WTC11 (cell line): Measurements from ENCODE around the gene TMEM150A. TPM values are rescaled to one million over a fixed set of nuclear protein-coding genes. Genes with fewer than 3 reads are reported as not detected.

Source experiments
- ATAC-seq: fragments of 200-7000 bp; cut with Tn5 transposase; 2 replicates; pipeline ENCODE4 v1.10.0; 2021; ENCODE audit warnings: mild to moderate bottlenecking, moderate library complexity
- CTCF ChIA-PET: fragments of 300-600 bp; sonication (Branson Sonifier 250); formaldehyde crosslinking; loops from one replicate; lab custom pipeline; 2021; ENCODE audit warnings: antibody characterized with exemption; lab: Charles Lee
- POLR2A ChIA-PET: fragments of 350-600 bp; sonication (Branson Sonifier 250); formaldehyde crosslinking; loops from one replicate; lab custom pipeline; 2021; ENCODE audit warnings: antibody characterized with exemption; lab: Charles Lee
- DNase-seq: peaks from one replicate; pipeline ENCODE4 v3.0.0; 2021; ENCODE audit warnings: low spot score
- H3K27ac Mint-ChIP-seq: 2 replicates; pipeline ENCODE4 v1.8.0; 2021; ENCODE audit warnings: mixed read lengths
- H3K27me3 Mint-ChIP-seq: 2 replicates; pipeline ENCODE4 v1.8.0; 2021; ENCODE audit warnings: low read depth, mild to moderate bottlenecking, moderate library complexity, mixed read lengths
- H3K36me3 Mint-ChIP-seq: 2 replicates; pipeline ENCODE4 v1.8.0; 2021; ENCODE audit warnings: mixed read lengths
- H3K4me1 Mint-ChIP-seq: 2 replicates; pipeline ENCODE4 v1.8.0; 2022; ENCODE audit warnings: mixed read lengths
- H3K4me3 Mint-ChIP-seq: 2 replicates; pipeline ENCODE4 v1.8.0; 2021; ENCODE audit warnings: mild to moderate bottlenecking, moderate library complexity, mixed read lengths
- H3K9me3 Mint-ChIP-seq: 2 replicates; pipeline ENCODE4 v1.8.0; 2021; ENCODE audit warnings: mixed read lengths
- ARID4B ChIP-seq: sonication (generic); formaldehyde crosslinking; IDR thresholded peaks from 2 replicates; pipeline ENCODE4 v1.8.0; 2023; ENCODE audit warnings: missing genetic modification reagents, mild to moderate bottlenecking, borderline replicate concordance
- ATF1 ChIP-seq: sonication (generic); formaldehyde crosslinking; IDR thresholded peaks from 2 replicates; pipeline ENCODE4 v1.8.1; 2023; ENCODE audit warnings: mild to moderate bottlenecking, moderate library complexity, missing genetic modification reagents
- ATF3 ChIP-seq: sonication (generic); formaldehyde crosslinking; conservative IDR thresholded peaks from 2 replicates; pipeline ENCODE4 v1.8.1; 2022; ENCODE audit warnings: mild to moderate bottlenecking, missing genetic modification reagents
- ATF6 ChIP-seq: sonication (generic); formaldehyde crosslinking; IDR thresholded peaks from 2 replicates; pipeline ENCODE4 v1.8.1; 2023; ENCODE audit warnings: mild to moderate bottlenecking, missing genetic modification reagents
- CBFB ChIP-seq: sonication (generic); formaldehyde crosslinking; IDR thresholded peaks from 2 replicates; pipeline ENCODE4 v1.8.1; 2022; ENCODE audit warnings: mild to moderate bottlenecking, low read depth, missing genetic modification reagents
- CTCF ChIP-seq: fragments of 200-600 bp; IDR thresholded peaks from 2 replicates; pipeline ENCODE4 v1.8.0; 2022; ENCODE audit warnings: antibody characterized with exemption
- E2F4 ChIP-seq: sonication (generic); formaldehyde crosslinking; IDR thresholded peaks from 2 replicates; pipeline ENCODE4 v1.8.1; 2022; ENCODE audit warnings: low read depth, mild to moderate bottlenecking, moderate library complexity, missing genetic modification reagents, borderline replicate concordance
- EMX1 ChIP-seq: fragments of 250-450 bp; sonication (Bioruptor Pico); IDR thresholded peaks from 2 replicates; pipeline ENCODE4 v1.8.0; 2021; ENCODE audit warnings: mild to moderate bottlenecking
- GABPB1 ChIP-seq: sonication (generic); formaldehyde crosslinking; IDR thresholded peaks from 2 replicates; pipeline ENCODE4 v1.8.1; 2023; ENCODE audit warnings: mild to moderate bottlenecking, missing genetic modification reagents
- GRHL2 ChIP-seq: fragments of 250-450 bp; sonication (Bioruptor Pico); IDR thresholded peaks from 2 replicates; pipeline ENCODE4 v1.8.0; 2022; ENCODE audit warnings: mild to moderate bottlenecking, moderate library complexity; ENCODE audit not compliant: insufficient replicate concordance, severe bottlenecking
- KAT7 ChIP-seq: sonication (generic); formaldehyde crosslinking; IDR thresholded peaks from 2 replicates; pipeline ENCODE4 v1.8.1; 2023; ENCODE audit warnings: missing genetic modification reagents, mild to moderate bottlenecking, borderline replicate concordance
- NFYB ChIP-seq: sonication (generic); formaldehyde crosslinking; conservative IDR thresholded peaks from 2 replicates; pipeline ENCODE4 v1.8.0; 2022; ENCODE audit warnings: low read depth, missing genetic modification reagents
- NR2C2 ChIP-seq: sonication (generic); formaldehyde crosslinking; IDR thresholded peaks from 2 replicates; pipeline ENCODE4 v1.8.0; 2022; ENCODE audit warnings: mild to moderate bottlenecking, missing genetic modification reagents
- SOX15 ChIP-seq: fragments of 250-450 bp; sonication (Bioruptor Pico); IDR thresholded peaks from 2 replicates; pipeline ENCODE4 v1.9.0; 2021; ENCODE audit warnings: mild to moderate bottlenecking
- SP1 ChIP-seq: sonication (generic); formaldehyde crosslinking; conservative IDR thresholded peaks from 2 replicates; pipeline ENCODE4 v1.8.1; 2022; ENCODE audit warnings: missing genetic modification reagents
- TEAD4 ChIP-seq: sonication (generic); formaldehyde crosslinking; IDR thresholded peaks from 2 replicates; pipeline ENCODE4 v1.8.0; 2022; ENCODE audit warnings: mild to moderate bottlenecking, missing genetic modification reagents
- ZMAT4 ChIP-seq: fragments of 250-450 bp; sonication (Bioruptor Pico); IDR thresholded peaks from 2 replicates; pipeline ENCODE4 v1.9.0; 2021; ENCODE audit warnings: mild to moderate bottlenecking
- ZNF232 ChIP-seq: sonication (generic); formaldehyde crosslinking; IDR thresholded peaks from 2 replicates; pipeline ENCODE4 v1.8.0; 2022; ENCODE audit warnings: mild to moderate bottlenecking, missing genetic modification reagents
- ZNF671 ChIP-seq: fragments of 250-450 bp; sonication (Bioruptor Pico); IDR thresholded peaks from 2 replicates; pipeline ENCODE4 v1.8.0; 2021; ENCODE audit warnings: mild to moderate bottlenecking
- total RNA-seq: library from RNA; stranded (reverse); gene quantifications from 3 replicates; pipeline ENCODE4 v1.2.3, GENCODE V29; 2021
- TF ChIP-seq, protein P1 (sequence below): fragments of 250-450 bp; sonication (Bioruptor Pico); IDR thresholded peaks from 2 replicates; pipeline ENCODE4 v2.1.2; 2022; ENCODE audit warnings: mild to moderate bottlenecking, moderate library complexity
- TF ChIP-seq, protein P2 (sequence below): sonication (generic); formaldehyde crosslinking; IDR thresholded peaks from 2 replicates; pipeline ENCODE4 v1.8.1; 2022; ENCODE audit warnings: mild to moderate bottlenecking, missing genetic modification reagents, moderate library complexity, borderline replicate concordance

TMEM150A gene
- total RNA-seq, 1 experiment from 2014 or later = 20.9 TPM

DNA sequence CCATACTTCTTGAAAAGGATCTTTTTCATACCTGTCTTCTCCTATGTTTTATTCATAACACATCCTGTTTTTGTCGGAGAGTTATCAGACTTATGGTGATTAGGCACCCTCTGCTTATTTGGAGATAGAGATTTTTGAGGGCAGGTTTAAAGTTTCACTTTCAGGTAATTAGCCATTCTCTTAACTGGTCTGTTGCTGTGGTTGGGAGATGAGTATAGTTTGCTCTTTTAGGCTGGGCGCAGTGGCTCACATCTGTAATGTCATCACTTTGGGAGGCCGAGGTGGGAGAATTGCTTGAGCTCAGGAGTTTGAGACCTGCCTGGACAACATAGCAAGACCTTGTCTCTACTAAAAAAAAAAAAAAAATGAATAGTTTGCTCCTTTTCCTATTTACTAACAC is 40.2 kb upstream of the TMEM150A start:
- H3K36me3 Mint-ChIP-seq = peaks cover 81% of the 10 kb centered on the region
- CTCF ChIA-PET = no interaction called here

GRCh38 chr2:85635636-85636035 is 33.1 kb upstream of the TMEM150A start:
- ATAC-seq (no peak), DNase-seq (no peak)
- POLR2A ChIA-PET = interaction anchor here (0.7 kb wide), 1 partner anchor 155 kb away, joined by 3 read pairs; no protein-coding TSS in a partner anchor
- Mint-ChIP-seq H3K27me3 (no peaks in the 10 kb centered on the region), H3K36me3 (peaks cover 68% of the 10 kb centered on the region), H3K4me3 (no peak overlapping the region), H3K4me1 (no peaks in the 10 kb centered on the region), H3K27ac (no peak overlapping the region), H3K9me3 (no peaks in the 10 kb centered on the region)
- CTCF ChIA-PET = interaction anchor here (1.3 to 3.3 kb wide), 4 partner anchors 17 to 192 kb away, joined by 4 to 19 read pairs (median 16); no protein-coding TSS in a partner anchor
- no peak for TF ChIP-seq TEAD4 (CRISPR knock-in tag)
- TF ChIP-seq CBFB = no peak
- no peak for TF ChIP-seq ZNF232 (CRISPR knock-in tag)
- TF ChIP-seq GABPB1 = no peak
- TF ChIP-seq E2F4 (CRISPR knock-in tag) = no peak
- TF ChIP-seq ZMAT4 = no peak
- no peak for TF ChIP-seq ARID4B (CRISPR knock-in tag)
- TF ChIP-seq, protein P1, sequence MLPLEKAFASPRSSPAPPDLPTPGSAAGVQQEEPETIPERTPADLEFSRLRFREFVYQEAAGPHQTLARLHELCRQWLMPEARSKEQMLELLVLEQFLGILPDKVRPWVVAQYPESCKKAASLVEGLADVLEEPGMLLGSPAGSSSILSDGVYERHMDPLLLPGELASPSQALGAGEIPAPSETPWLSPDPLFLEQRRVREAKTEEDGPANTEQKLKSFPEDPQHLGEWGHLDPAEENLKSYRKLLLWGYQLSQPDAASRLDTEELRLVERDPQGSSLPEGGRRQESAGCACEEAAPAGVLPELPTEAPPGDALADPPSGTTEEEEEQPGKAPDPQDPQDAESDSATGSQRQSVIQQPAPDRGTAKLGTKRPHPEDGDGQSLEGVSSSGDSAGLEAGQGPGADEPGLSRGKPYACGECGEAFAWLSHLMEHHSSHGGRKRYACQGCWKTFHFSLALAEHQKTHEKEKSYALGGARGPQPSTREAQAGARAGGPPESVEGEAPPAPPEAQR (CRISPR knock-in tag) = no peak
- TF ChIP-seq ZNF671 = no peak
- TF ChIP-seq, protein P2, sequence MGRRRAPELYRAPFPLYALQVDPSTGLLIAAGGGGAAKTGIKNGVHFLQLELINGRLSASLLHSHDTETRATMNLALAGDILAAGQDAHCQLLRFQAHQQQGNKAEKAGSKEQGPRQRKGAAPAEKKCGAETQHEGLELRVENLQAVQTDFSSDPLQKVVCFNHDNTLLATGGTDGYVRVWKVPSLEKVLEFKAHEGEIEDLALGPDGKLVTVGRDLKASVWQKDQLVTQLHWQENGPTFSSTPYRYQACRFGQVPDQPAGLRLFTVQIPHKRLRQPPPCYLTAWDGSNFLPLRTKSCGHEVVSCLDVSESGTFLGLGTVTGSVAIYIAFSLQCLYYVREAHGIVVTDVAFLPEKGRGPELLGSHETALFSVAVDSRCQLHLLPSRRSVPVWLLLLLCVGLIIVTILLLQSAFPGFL (CRISPR knock-in tag) = no peak

More for the DNA sequence above, 40.2 kb upstream of the TMEM150A start:
- H3K27me3 Mint-ChIP-seq = no peaks in the 10 kb centered on the region; the same call in 1 of the 2 replicates
- H3K4me3 Mint-ChIP-seq = no peak overlapping the region
- no peak for DNase-seq
- H3K27ac Mint-ChIP-seq = no peak overlapping the region
- POLR2A ChIA-PET = no interaction called here
- no peaks in the 10 kb centered on the region for H3K9me3 Mint-ChIP-seq
- ATAC-seq = no peak
- no peak for TF ChIP-seq ATF1 (CRISPR knock-in tag)
- TF ChIP-seq ATF6 (CRISPR knock-in tag) = no peak
- no peak for TF ChIP-seq SP1 (CRISPR knock-in tag)
- no peak for TF ChIP-seq KAT7 (CRISPR knock-in tag)
- no peak for TF ChIP-seq CBFB
- no peak for TF ChIP-seq NFYB (CRISPR knock-in tag)
- no peak for TF ChIP-seq GRHL2 (CRISPR knock-in tag)
- TF ChIP-seq ATF3 (CRISPR knock-in tag) = no peak
- TF ChIP-seq SOX15 = no peak
- no peak for TF ChIP-seq NR2C2 (CRISPR knock-in tag)
- TF ChIP-seq CTCF = no peak
- TF ChIP-seq EMX1 (CRISPR knock-in tag) = no peak
- no peaks in the 10 kb centered on the region for H3K4me1 Mint-ChIP-seq
